Right ventricle myocardium superior (tissue), 1 donor: ENCODE data around the gene SPTBN2. TPM values are rescaled to one million over a fixed set of nuclear protein-coding genes. Genes with fewer than 3 reads are reported as not detected.

ENCODE experiments used
- ATAC-seq: fragments of 200-7000 bp; cut with Tn5 transposase; one replicate; pipeline ENCODE4 v1.9.1; 2020; ENCODE audit warnings: mild to moderate bottlenecking; ENCODE audit not compliant: poor library complexity
- DNase-seq: peaks from one replicate; pipeline ENCODE4 v3.0.0-alpha.2; 2020
- intact Hi-C: fragments of 100-400 bp; cut with DNase I; formaldehyde crosslinking; loops from one replicate; pipeline ENCODE4 v1.11.2; 2022
- total RNA-seq: library from RNA; stranded (reverse); fragmentation: NEBNext Ultra II Directional; extraction: Animal tissue kit (Norgen Biotek cat#: 25700); gene quantifications from one replicate; pipeline ENCODE4 v1.2.1, GENCODE V29; 2021
- donor health status: DM: no; HTN: yes; CAD: no; lungs with severe emphysema.

Gene SPTBN2
- total RNA-seq, 1 donor from 2014 or later: 1.3 TPM

GRCh38 chr11:66708701-66709100 is 20.3 kb downstream of the SPTBN2 start:
- no peak for ATAC-seq
- no peak for DNase-seq
- intact Hi-C loops: no loop called here

GRCh38 chr11:66708094-66708493 is 20.9 kb downstream of the SPTBN2 start:
- ATAC-seq: no peak
- DNase-seq: no peak
- intact Hi-C loops: no loop called here

- DNase-seq (no peak), ATAC-seq (no peak)
- intact Hi-C loops: no loop called here
These were observed 21.5 kb downstream of the SPTBN2 start for GRCh38 chr11:66707486-66707885.

GRCh38 chr11:66706989-66707388 is 22.0 kb downstream of the SPTBN2 start:
- intact Hi-C loops: no loop called here
- no peak for DNase-seq
- ATAC-seq: no peak

GRCh38 chr11:66705587-66706335 is 23.3 kb downstream of the SPTBN2 start:
- intact Hi-C loops: no loop called here
- ATAC-seq (no peak), DNase-seq (no peak)

- intact Hi-C loops: no loop called here
- DNase-seq: no peak
- no peak for ATAC-seq
These were observed 24.2 kb downstream of the SPTBN2 start for GRCh38 chr11:66704659-66705360.

- intact Hi-C loops: no loop called here
- ATAC-seq (no peak), DNase-seq (no peak)
These were observed 27.4 kb downstream of the SPTBN2 start for GRCh38 chr11:66701432-66702240.

- no peak for DNase-seq
- no peak for ATAC-seq
- intact Hi-C loops: no loop called here
These were observed 28.3 kb downstream of the SPTBN2 start for GRCh38 chr11:66700742-66701141.

GRCh38 chr11:66700337-66700736 is 28.7 kb downstream of the SPTBN2 start:
- ATAC-seq: no peak
- DNase-seq: no peak
- intact Hi-C loops: no loop called here

GRCh38 chr11:66698491-66698890 is 30.5 kb downstream of the SPTBN2 start:
- DNase-seq (no peak), ATAC-seq (no peak)
- intact Hi-C loops: no loop called here

- no peak for ATAC-seq
- intact Hi-C loops: no loop called here
- no peak for DNase-seq
These were observed 31.0 kb downstream of the SPTBN2 start for GRCh38 chr11:66697988-66698387.

GRCh38 chr11:66696146-66696545 is 32.9 kb downstream of the SPTBN2 start:
- ATAC-seq: no peak
- intact Hi-C loops: no loop called here
- DNase-seq: no peak

GRCh38 chr11:66694732-66695207 is 34.2 kb downstream of the SPTBN2 start:
- peak; percentile 91 for ATAC-seq

GRCh38 chr11:66694056-66694410 is 35.0 kb downstream of the SPTBN2 start:
- intact Hi-C loops: loop anchor here (2.0 kb wide), 1 partner anchor 141 kb away; no protein-coding TSS in a partner anchor
- DNase-seq: no peak

More at GRCh38 chr11:66694732-66695207, 34.2 kb downstream of the SPTBN2 start:
- DNase-seq: peak; percentile 89
- intact Hi-C loops: loop anchor here (2.0 kb wide), 1 partner anchor 140 kb away; no protein-coding TSS in a partner anchor

GRCh38 chr11:66693356-66694055 is 35.5 kb downstream of the SPTBN2 start:
- DNase-seq (no peak), ATAC-seq (no peak)
- intact Hi-C loops: loop anchor here (2.0 kb wide), 1 partner anchor 141 kb away; no protein-coding TSS in a partner anchor

More at GRCh38 chr11:66694056-66694410, 35.0 kb downstream of the SPTBN2 start:
- ATAC-seq: no peak

GRCh38 chr11:66692871-66693331 is 36.1 kb downstream of the SPTBN2 start:
- intact Hi-C loops: no loop called here
- no peak for ATAC-seq
- DNase-seq: no peak

- DNase-seq (no peak), ATAC-seq (no peak)
- intact Hi-C loops: no loop called here
These were observed 36.6 kb downstream of the SPTBN2 start for GRCh38 chr11:66692446-66692845.

GRCh38 chr11:66691311-66691980 is 37.6 kb downstream of the SPTBN2 start:
- DNase-seq: no peak
- no peak for ATAC-seq
- intact Hi-C loops: no loop called here
